HG02884 (cell line): ENCODE measurements around the gene L3MBTL1.

Experiments
- ATAC-seq: cut with Tn5 transposase; IDR thresholded peaks from one replicate; pipeline ENCODE4 v1.9.1; 2021; ENCODE audit warnings: mild to moderate bottlenecking, moderate library complexity; ENCODE audit not compliant: unreplicated experiment

The L3MBTL1 gene

GRCh38 chr20:43507150-43508080 lies at the start of gene L3MBTL1:
Gene L3MBTL1, plus strand, starts transcription at chr20:43507697. Its CDS starts 5,807 bp downstream, at chr20:43513504.
- no peak for ATAC-seq

- no peak for ATAC-seq
Measured at GRCh38 chr20:43458422-43458924, 49.0 kb upstream of the L3MBTL1 start.

- ATAC-seq: no peak
Measured at GRCh38 chr20:43459022-43459942, 48.2 kb upstream of the L3MBTL1 start.

GRCh38 chr20:43460172-43460829 lies 47.2 kb upstream of the L3MBTL1 start:
- ATAC-seq: no peak

GRCh38 chr20:43460830-43461200 lies 46.7 kb upstream of the L3MBTL1 start:
- no peak for ATAC-seq

GRCh38 chr20:43461894-43462659 lies 45.4 kb upstream of the L3MBTL1 start:
- no peak for ATAC-seq

GRCh38 chr20:43462660-43463526 lies 44.6 kb upstream of the L3MBTL1 start:
- no peak for ATAC-seq

- ATAC-seq: no peak
Measured at GRCh38 chr20:43463527-43464218, 43.8 kb upstream of the L3MBTL1 start.

GRCh38 chr20:43464219-43464790 lies 43.2 kb upstream of the L3MBTL1 start:
- no peak for ATAC-seq

GRCh38 chr20:43465625-43465943 lies 41.9 kb upstream of the L3MBTL1 start:
- ATAC-seq: no peak

GRCh38 chr20:43467589-43467988 lies 39.9 kb upstream of the L3MBTL1 start:
- no peak for ATAC-seq

- ATAC-seq: no peak
Measured at GRCh38 chr20:43472671-43473380, 34.7 kb upstream of the L3MBTL1 start.

- ATAC-seq: no peak
Measured at GRCh38 chr20:43473381-43473704, 34.2 kb upstream of the L3MBTL1 start.

GRCh38 chr20:43477193-43477592 lies 30.3 kb upstream of the L3MBTL1 start:
- no peak for ATAC-seq

GRCh38 chr20:43477619-43478018 lies 29.9 kb upstream of the L3MBTL1 start:
- ATAC-seq: no peak

GRCh38 chr20:43490038-43490437 lies 17.5 kb upstream of the L3MBTL1 start:
- no peak for ATAC-seq

GRCh38 chr20:43492101-43492500 lies 15.4 kb upstream of the L3MBTL1 start:
- peak; percentile 97 for ATAC-seq

GRCh38 chr20:43495388-43495787 lies 12.1 kb upstream of the L3MBTL1 start:
- no peak for ATAC-seq
